ENCODE measurements around the gene PRKCB.

- TF ChIP-seq POLR2A (IDR thresholded peaks at IDR 0.05; ENCODE audit: low read depth, low read length) (no peak), POLR2AphosphoS5 (IDR thresholded peaks at IDR 0.05; ENCODE audit: low read depth, low read length) (no peak), TAF1 (IDR thresholded peaks at IDR 0.05; ENCODE audit: borderline replicate concordance, low read depth, low read length) (no peak)
Observed at GRCh38 chr16:23907903-23908302, 72.1 kb downstream of the PRKCB start.
